ENCODE data around the gene CROCC2. TPM values are rescaled to one million over a fixed set of nuclear protein-coding genes. Genes with fewer than 3 reads are reported as not detected.

CROCC2 gene
- total RNA-seq, 6 donors from 2014 or later, result 0.23 to 17.8 (median 7.6) TPM

DNA sequence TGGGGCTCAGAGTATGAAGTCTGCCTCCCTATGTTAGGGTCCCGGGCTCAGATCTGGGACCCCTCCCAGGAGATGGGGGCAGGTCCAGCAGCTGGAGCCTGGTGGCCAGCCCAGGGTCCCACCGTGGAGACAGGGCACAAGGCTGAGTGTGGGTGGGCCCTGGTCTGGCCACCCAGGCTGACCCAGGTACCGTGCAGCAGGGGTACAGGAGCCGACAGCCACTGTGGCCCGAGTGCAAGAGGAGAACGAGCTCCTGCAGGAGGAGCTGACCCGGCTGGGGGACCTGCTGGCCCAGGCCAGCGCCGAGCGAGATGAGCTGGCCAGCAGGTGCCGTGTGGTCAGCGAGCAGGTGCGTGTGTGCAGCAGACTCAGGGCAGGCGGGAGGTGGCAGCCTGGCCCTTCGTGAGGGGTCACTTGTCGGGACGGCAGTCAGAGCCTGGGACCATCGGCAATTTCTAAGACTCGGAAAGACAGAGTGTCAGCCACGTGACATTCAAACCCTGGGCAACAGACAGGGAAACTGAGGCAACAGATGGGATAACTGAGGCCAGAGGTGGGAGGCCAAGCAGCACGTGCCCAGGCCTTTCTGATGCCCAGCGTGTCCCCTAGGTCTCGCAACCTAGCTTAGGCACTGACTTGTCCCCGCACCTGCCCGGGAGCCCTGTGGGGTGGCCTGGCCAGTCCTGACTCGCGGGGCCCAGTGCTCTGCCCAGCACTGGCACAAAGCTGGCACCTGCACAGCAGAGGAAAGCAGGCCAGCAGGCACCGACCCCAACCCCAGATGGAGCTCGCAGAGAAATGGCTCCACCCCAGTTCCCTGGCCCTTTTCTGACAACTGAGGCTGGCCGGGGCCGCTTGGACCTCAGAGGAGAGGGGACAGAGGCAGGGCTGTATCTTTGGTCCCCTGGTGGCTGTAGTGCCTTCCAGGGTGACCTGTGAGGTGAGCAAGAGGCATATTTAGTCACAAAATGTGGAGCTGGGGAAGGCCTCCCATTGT lies 13.9 kb downstream of the CROCC2 start:
- H3K4me3 ChIP-seq, result no peak overlapping the region
- peaks cover 0 to 5% (median 0%) of the 10 kb centered on the region in 4 donors for H3K27me3 ChIP-seq
- no peak for ATAC-seq (ENCODE audit: low FRiP score in 2 of 2)
- no peaks in the 10 kb centered on the region for H3K36me3 ChIP-seq
- TF ChIP-seq, protein P1, sequence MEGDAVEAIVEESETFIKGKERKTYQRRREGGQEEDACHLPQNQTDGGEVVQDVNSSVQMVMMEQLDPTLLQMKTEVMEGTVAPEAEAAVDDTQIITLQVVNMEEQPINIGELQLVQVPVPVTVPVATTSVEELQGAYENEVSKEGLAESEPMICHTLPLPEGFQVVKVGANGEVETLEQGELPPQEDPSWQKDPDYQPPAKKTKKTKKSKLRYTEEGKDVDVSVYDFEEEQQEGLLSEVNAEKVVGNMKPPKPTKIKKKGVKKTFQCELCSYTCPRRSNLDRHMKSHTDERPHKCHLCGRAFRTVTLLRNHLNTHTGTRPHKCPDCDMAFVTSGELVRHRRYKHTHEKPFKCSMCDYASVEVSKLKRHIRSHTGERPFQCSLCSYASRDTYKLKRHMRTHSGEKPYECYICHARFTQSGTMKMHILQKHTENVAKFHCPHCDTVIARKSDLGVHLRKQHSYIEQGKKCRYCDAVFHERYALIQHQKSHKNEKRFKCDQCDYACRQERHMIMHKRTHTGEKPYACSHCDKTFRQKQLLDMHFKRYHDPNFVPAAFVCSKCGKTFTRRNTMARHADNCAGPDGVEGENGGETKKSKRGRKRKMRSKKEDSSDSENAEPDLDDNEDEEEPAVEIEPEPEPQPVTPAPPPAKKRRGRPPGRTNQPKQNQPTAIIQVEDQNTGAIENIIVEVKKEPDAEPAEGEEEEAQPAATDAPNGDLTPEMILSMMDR (IDR thresholded peaks at IDR 0.05), result no peak
- TF ChIP-seq POLR2A (IDR thresholded peaks at IDR 0.05) (no peak), POLR2AphosphoS5 (IDR thresholded peaks at IDR 0.05) (no peak), EP300 (IDR thresholded peaks at IDR 0.05) (no peak)
- peaks cover 4 to 15% (median 9%) of the 10 kb centered on the region in 4 donors for H3K4me1 ChIP-seq
- DNase-seq, result peak; percentile 15 to 72
- H3K27ac ChIP-seq, result peak overlapping the region in 2 of 4 donors; percentile 5 to 9
- whole genome bisulfite sequencing, 2 donors, result 89 to 91% methylated on average over 13 to 31 of the region's 31 CpGs
- no peaks in the 10 kb centered on the region for H3K9me3 ChIP-seq

DNA sequence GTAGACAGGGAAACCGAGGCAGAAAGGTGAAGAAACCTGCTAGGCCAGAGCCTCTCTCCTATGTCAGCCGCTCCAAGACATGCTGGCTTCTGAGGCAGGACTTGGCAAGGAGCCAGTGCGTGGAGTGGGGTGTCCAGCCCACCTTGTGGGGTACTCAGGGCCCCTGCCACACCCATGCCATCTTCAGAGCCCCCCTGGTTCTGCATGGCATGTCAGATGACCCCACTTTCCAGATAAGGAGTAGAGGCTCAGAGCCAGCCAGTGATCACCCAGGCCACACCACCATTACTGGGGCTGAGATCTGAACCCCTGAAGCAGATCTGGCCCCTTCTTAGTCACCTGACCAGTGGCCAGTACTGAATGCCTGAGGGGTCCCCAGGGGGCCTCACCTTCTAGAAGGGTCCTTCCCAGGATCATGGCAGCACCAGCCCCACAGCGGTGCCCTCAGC lies 14.7 kb downstream of the CROCC2 start:
- ATAC-seq (ENCODE audit: low FRiP score in 2 of 2) (no peak), DNase-seq (peak; percentile 14 to 16)
- H3K36me3 ChIP-seq, result no peaks in the 10 kb centered on the region
- no peaks in the 10 kb centered on the region for H3K9me3 ChIP-seq
- no peak overlapping the region for H3K4me3 ChIP-seq
- 78 to 80% methylated on average over 1 to 4 of the region's 4 CpGs for WGBS, 2 donors
- H3K27me3 ChIP-seq, result peaks cover 0 to 2% (median 0%) of the 10 kb centered on the region in 4 donors
- peaks cover 2 to 10% (median 7%) of the 10 kb centered on the region in 4 donors for H3K4me1 ChIP-seq
- TF ChIP-seq POLR2AphosphoS5 (IDR thresholded peaks at IDR 0.05), result no peak
- TF ChIP-seq POLR2A (IDR thresholded peaks at IDR 0.05), result no peak
- TF ChIP-seq, protein P1 (IDR thresholded peaks at IDR 0.05), result no peak
- TF ChIP-seq EP300 (IDR thresholded peaks at IDR 0.05), result no peak
- peak overlapping the region in 2 of 4 donors; percentile 5 to 66 for H3K27ac ChIP-seq

DNA sequence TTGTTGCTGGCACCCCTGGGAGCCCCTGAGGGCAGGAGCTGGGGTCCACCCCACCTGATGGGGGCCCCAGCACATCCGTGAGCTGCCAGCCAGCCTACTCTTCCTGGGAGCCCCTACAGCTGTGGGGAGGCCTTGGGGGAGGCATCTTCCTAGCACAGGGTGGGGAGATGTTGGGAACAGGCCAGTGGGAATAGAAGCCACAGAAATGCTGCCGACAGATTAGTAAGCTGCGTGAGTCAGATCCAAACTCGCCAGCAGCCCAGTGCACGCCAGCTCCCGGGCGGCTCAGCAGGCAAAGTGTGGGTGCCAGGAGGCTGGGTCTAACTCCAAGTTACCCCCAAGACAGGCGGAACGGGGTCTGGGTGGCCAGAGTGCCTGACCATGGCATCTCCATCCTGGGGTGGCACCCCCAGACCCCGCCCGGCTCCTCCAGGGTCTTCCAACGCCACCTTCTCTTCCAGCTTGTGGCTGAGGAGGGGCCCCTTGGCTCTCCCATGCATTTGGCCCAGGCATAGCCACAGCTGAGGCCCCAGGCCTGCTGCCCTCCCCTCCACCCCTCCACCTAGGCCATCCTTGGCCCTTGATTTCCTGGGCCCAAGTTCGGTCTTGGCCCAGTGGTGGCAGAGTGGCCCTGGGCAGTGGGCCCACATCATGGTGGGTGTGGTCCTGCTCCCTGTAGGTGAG lies 15.3 kb downstream of the CROCC2 start:
- H3K4me1 ChIP-seq, result peaks cover 0 to 6% (median 5%) of the 10 kb centered on the region in 4 donors
- H3K27ac ChIP-seq, result peak overlapping the region in 2 of 4 donors; percentile 5 to 66
- no peaks in the 10 kb centered on the region for H3K36me3 ChIP-seq
- TF ChIP-seq POLR2AphosphoS5 (IDR thresholded peaks at IDR 0.05) (no peak), POLR2A (IDR thresholded peaks at IDR 0.05) (no peak), EP300 (IDR thresholded peaks at IDR 0.05) (no peak)
- TF ChIP-seq, protein P1 (IDR thresholded peaks at IDR 0.05), result no peak
- no peak overlapping the region for H3K4me3 ChIP-seq
- DNase-seq (peak; percentile 24 to 88), ATAC-seq (ENCODE audit: low FRiP score in 2 of 2) (peak in 1 of 2 donors; percentile 86)
- no peaks in the 10 kb centered on the region for H3K9me3 ChIP-seq
- WGBS, 2 donors, result 78 to 92% methylated on average over 5 to 13 of the region's 13 CpGs
- no peaks in the 10 kb centered on the region for H3K27me3 ChIP-seq

DNA sequence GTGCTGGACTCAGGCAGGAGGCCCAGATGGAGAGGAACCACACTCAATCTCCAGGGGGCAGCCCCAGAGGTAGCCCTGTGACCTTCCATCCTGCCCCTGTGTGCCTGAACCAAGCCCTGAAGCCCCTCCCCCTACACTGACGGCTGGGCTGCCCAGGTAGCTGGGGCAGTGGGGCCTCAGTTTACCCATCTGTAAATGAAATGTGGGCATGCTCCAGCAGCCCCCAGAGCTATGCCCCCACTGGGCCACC lies 15.8 kb downstream of the CROCC2 start:
- no peak for DNase-seq
- TF ChIP-seq EP300 (IDR thresholded peaks at IDR 0.05), result no peak
- TF ChIP-seq, protein P1 (IDR thresholded peaks at IDR 0.05), result no peak
- no peak for TF ChIP-seq POLR2A (IDR thresholded peaks at IDR 0.05)
- no peak for TF ChIP-seq POLR2AphosphoS5 (IDR thresholded peaks at IDR 0.05)
- 79% methylated on average over 1 of the region's 1 CpG; no CpG with 5 or more reads in 1 of the 2 donors for WGBS, 2 donors
- no peaks in the 10 kb centered on the region for H3K9me3 ChIP-seq
- peak overlapping the region in 1 of 4 donors; percentile 66 for H3K27ac ChIP-seq
- H3K27me3 ChIP-seq, result no peaks in the 10 kb centered on the region
- H3K4me1 ChIP-seq, result peaks cover 0 to 4% (median 1%) of the 10 kb centered on the region in 4 donors
- no peak overlapping the region for H3K4me3 ChIP-seq
- no peaks in the 10 kb centered on the region for H3K36me3 ChIP-seq
- ATAC-seq (ENCODE audit: low FRiP score in 2 of 2), result no peak
